DOHH2 (cell line): ENCODE results near the gene DGKE.

Source experiments
- H3F3A ChIP-seq: fragments of 200-600 bp; sonication (generic), shearing (Covaris generic); 2 replicates; pipeline ENCODE4 v1.6.0; 2016; ENCODE audit warnings: antibody characterized with exemption, mild to moderate bottlenecking; ENCODE audit not compliant: control insufficient read depth, insufficient read depth
- H3K27ac ChIP-seq: fragments of 200-600 bp; sonication (generic); 2 replicates; pipeline ENCODE4 v1.5.1; 2014; ENCODE audit warnings: low read depth, mild to moderate bottlenecking, low read length, moderate library complexity
- H3K27me3 ChIP-seq: fragments of 200-600 bp; sonication (generic); 2 replicates; pipeline ENCODE4 v1.6.1; 2014; ENCODE audit warnings: mild to moderate bottlenecking, low read length, mixed read lengths; ENCODE audit not compliant: control insufficient read depth
- H3K36me3 ChIP-seq: fragments of 200-600 bp; sonication (generic); 2 replicates; pipeline ENCODE4 v1.6.1; 2014; ENCODE audit warnings: mild to moderate bottlenecking, low read length, moderate library complexity, mixed read lengths; ENCODE audit not compliant: control insufficient read depth
- H3K4me1 ChIP-seq: fragments of 200-600 bp; sonication (generic); 2 replicates; pipeline ENCODE4 v1.6.1; 2014; ENCODE audit warnings: mild to moderate bottlenecking, low read length, mixed read lengths; ENCODE audit not compliant: control insufficient read depth
- H3K4me2 ChIP-seq: fragments of 200-600 bp; sonication (generic); 2 replicates; pipeline ENCODE4 v1.6.0; 2014; ENCODE audit warnings: mild to moderate bottlenecking, low read length, moderate library complexity
- H3K4me3 ChIP-seq: fragments of 200-600 bp; sonication (generic); 2 replicates; pipeline ENCODE4 v1.5.1; 2014; ENCODE audit warnings: mild to moderate bottlenecking, low read length, mixed read lengths
- H3K79me2 ChIP-seq: fragments of 200-600 bp; sonication (generic); 2 replicates; pipeline ENCODE4 v1.6.1; 2014; ENCODE audit warnings: mild to moderate bottlenecking, low read length, mixed read lengths; ENCODE audit not compliant: control insufficient read depth
- H3K9me2 ChIP-seq: fragments of 200-600 bp; sonication (generic); replicated peaks from 2 replicates; pipeline ENCODE4 v1.6.1; 2014; ENCODE audit warnings: mild to moderate bottlenecking, low read length, mixed read lengths; ENCODE audit not compliant: control insufficient read depth
- H3K9me3 ChIP-seq: fragments of 200-600 bp; sonication (generic); 2 replicates; pipeline ENCODE4 v1.6.1; 2014; ENCODE audit warnings: antibody characterized with exemption, low read length, mixed read lengths; ENCODE audit not compliant: control insufficient read depth, insufficient read depth
- H4K20me1 ChIP-seq: fragments of 200-600 bp; sonication (generic); 2 replicates; pipeline ENCODE4 v1.6.0; 2014; ENCODE audit warnings: low read depth, mild to moderate bottlenecking, antibody characterized with exemption, low read length, moderate library complexity; ENCODE audit not compliant: control insufficient read depth, insufficient read depth
- EZH2phosphoT487 ChIP-seq: fragments of 200-600 bp; sonication (generic); IDR thresholded peaks from 2 replicates; pipeline ENCODE4 v1.6.1; 2017; ENCODE audit warnings: borderline replicate concordance, mild to moderate bottlenecking, antibody characterized with exemption, low read length, moderate library complexity, mixed read lengths
- TF ChIP-seq, protein P1 (sequence below): fragments of 200-600 bp; sonication (generic); IDR thresholded peaks from one replicate; pipeline ENCODE4 v1.5.1; 2014; ENCODE audit warnings: antibody characterized with exemption, mild to moderate bottlenecking, low read depth, low read length; ENCODE audit not compliant: poor library complexity, severe bottlenecking

The DGKE gene

DNA sequence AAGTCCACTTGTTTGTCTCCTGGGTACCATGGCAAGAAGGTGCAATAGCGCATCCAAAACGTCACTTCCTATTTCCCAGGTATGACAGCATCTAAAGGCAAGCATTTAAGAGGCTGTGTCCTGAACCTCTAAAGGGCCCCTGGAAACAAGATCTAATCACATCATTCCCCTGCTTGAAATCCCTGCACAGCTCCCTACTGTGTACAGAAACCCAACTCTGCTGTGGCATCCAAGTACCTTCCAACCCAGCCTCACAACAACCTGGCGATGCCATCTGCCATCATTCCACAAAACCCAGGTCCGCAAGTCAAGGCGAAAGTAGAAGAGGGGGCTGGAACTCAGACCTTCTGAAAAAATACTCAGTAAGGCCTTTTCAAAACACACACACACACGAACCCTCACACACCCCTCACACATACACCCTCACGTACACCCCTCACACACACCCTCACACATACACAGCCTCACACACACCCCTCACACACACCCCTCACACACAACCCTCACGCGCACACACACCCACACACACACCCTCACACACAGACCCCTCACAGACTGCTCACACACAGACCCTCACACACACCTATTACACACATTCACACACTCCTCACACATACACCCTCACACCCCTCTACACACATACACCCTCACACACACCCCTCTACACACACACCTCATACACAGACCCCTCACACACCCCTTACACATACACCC lies 24.7 kb upstream of the DGKE start:
- H3K4me1 ChIP-seq, result no peaks in the 10 kb centered on the region
- no peaks in the 10 kb centered on the region for H3F3A ChIP-seq
- H3K9me3 ChIP-seq, result no peaks in the 10 kb centered on the region
- H3K27me3 ChIP-seq, result peaks cover 4% of the 10 kb centered on the region
- H3K4me3 ChIP-seq, result no peak overlapping the region
- no peaks in the 10 kb centered on the region for H3K36me3 ChIP-seq
- no peaks in the 10 kb centered on the region for H3K79me2 ChIP-seq
- H3K9me2 ChIP-seq, result no peaks in the 10 kb centered on the region
- H4K20me1 ChIP-seq, result no peaks in the 10 kb centered on the region
- H3K27ac ChIP-seq, result no peak overlapping the region
- TF ChIP-seq EZH2phosphoT487, result no peak
- TF ChIP-seq, protein P1, sequence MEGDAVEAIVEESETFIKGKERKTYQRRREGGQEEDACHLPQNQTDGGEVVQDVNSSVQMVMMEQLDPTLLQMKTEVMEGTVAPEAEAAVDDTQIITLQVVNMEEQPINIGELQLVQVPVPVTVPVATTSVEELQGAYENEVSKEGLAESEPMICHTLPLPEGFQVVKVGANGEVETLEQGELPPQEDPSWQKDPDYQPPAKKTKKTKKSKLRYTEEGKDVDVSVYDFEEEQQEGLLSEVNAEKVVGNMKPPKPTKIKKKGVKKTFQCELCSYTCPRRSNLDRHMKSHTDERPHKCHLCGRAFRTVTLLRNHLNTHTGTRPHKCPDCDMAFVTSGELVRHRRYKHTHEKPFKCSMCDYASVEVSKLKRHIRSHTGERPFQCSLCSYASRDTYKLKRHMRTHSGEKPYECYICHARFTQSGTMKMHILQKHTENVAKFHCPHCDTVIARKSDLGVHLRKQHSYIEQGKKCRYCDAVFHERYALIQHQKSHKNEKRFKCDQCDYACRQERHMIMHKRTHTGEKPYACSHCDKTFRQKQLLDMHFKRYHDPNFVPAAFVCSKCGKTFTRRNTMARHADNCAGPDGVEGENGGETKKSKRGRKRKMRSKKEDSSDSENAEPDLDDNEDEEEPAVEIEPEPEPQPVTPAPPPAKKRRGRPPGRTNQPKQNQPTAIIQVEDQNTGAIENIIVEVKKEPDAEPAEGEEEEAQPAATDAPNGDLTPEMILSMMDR, result no peak
- no peak overlapping the region for H3K4me2 ChIP-seq

DNA sequence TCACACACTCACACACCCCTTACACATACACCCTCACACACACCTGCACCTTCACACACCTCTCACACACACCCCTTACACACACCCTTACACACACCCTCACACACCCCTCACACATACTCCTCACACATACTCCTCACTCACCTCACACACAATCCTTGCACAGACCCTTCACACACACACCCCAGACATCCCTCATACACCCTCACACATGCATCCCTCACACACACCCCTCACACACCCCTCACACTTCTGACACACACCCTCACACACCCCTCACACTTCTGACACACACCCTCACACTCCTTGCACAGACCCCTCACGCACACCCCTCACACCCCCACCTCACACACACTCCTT lies 24.2 kb upstream of the DGKE start:
- no peaks in the 10 kb centered on the region for H3K9me2 ChIP-seq
- H3K4me3 ChIP-seq, result no peak overlapping the region
- no peaks in the 10 kb centered on the region for H3K4me1 ChIP-seq

DNA sequence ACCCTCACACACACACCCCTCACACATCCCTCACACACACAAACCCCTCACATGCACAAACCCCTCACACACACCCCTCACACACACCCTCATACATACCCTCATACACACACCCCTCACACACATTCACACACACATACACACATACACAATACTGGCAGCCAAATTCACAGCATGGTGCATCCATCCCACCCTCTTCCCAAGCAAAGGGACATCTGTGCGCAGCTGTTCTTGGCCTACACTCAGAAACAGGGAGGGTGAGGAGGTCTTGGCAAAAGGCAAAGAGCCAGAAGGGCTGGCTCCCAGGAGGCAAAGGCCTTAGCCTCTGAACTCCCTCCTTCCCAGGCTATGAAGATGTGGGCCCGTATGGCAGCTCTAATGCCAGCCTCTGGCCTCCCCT lies 23.6 kb upstream of the DGKE start:
- TF ChIP-seq EZH2phosphoT487, result no peak
- TF ChIP-seq, protein P1, result no peak
- H3K27ac ChIP-seq, result no peak overlapping the region
- no peaks in the 10 kb centered on the region for H3K4me1 ChIP-seq
- no peaks in the 10 kb centered on the region for H3K9me2 ChIP-seq
- H3K4me3 ChIP-seq, result no peak overlapping the region
- H4K20me1 ChIP-seq, result no peaks in the 10 kb centered on the region
- no peak overlapping the region for H3K4me2 ChIP-seq
- no peaks in the 10 kb centered on the region for H3F3A ChIP-seq
- no peaks in the 10 kb centered on the region for H3K79me2 ChIP-seq
- H3K27me3 ChIP-seq, result peaks cover 12% of the 10 kb centered on the region
- no peaks in the 10 kb centered on the region for H3K36me3 ChIP-seq
- no peaks in the 10 kb centered on the region for H3K9me3 ChIP-seq

More for the DNA sequence above, 24.2 kb upstream of the DGKE start:
- H3K79me2 ChIP-seq, result no peaks in the 10 kb centered on the region
- H3K36me3 ChIP-seq, result no peaks in the 10 kb centered on the region
- no peak for TF ChIP-seq EZH2phosphoT487
- TF ChIP-seq, protein P1, result no peak
- H3K27me3 ChIP-seq, result peaks cover 8% of the 10 kb centered on the region
- no peak overlapping the region for H3K4me2 ChIP-seq
- H3K9me3 ChIP-seq, result no peaks in the 10 kb centered on the region
- no peaks in the 10 kb centered on the region for H4K20me1 ChIP-seq
- no peaks in the 10 kb centered on the region for H3F3A ChIP-seq
- no peak overlapping the region for H3K27ac ChIP-seq
